Lower leg skin (tissue), 4 donors: ENCODE measurements around the gene HSP90AB1. TPM values are rescaled to one million over a fixed set of nuclear protein-coding genes. Genes with fewer than 3 reads are reported as not detected.
A peak's percentile ranks its signal among the peaks of the same experiment; 100 is the strongest.

Experiments used
- DNase-seq, 2 donors: peaks; one replicate each; pipeline ENCODE4 v3.0.0-alpha.2; 2019; ENCODE audit warnings: low spot score in 2 of 2
- H3K4me3 ChIP-seq: fragments of 200-600 bp; sonication (generic); 2 replicates; pipeline ENCODE4 v1.5.1; 2017; ENCODE audit warnings: mild to moderate bottlenecking, low read depth; ENCODE audit not compliant: poor library complexity, severe bottlenecking
- POLR2A ChIP-seq, 2 donors: fragments of 450-650 bp; IDR thresholded peaks; one replicate each; pipeline ENCODE4 v1.6.1; 2016 to 2017; ENCODE audit warnings: antibody characterized with exemption in 2 of 2, mild to moderate bottlenecking in 1 of 2, moderate library complexity in 1 of 2
- WGBS, 2 donors: methylation state at CpG; one replicate each; pipeline ENCODE4 v1.1.5; 2018; 5-methylcytosine and 5-hydroxymethylcytosine counted together
- intact Hi-C: fragments of 100-400 bp; cut with DNase I; formaldehyde crosslinking; loops from one replicate; pipeline ENCODE4 v1.15.0; 2023; ENCODE audit warnings: low total_unique reads
- total RNA-seq, 4 donors: library from RNA; depleted of rRNA; stranded (reverse); fragments of >200 nt; gene quantifications; one replicate each; pipeline ENCODE4 v1.1.0, GENCODE V29; 2016
- TF ChIP-seq, protein P1 (sequence below), 3 donors: fragments of 450-650 bp; IDR thresholded peaks; one replicate each; pipeline ENCODE4 v1.5.1; 2016; ENCODE audit warnings: antibody characterized with exemption in 3 of 3, mild to moderate bottlenecking in 3 of 3, moderate library complexity in 2 of 3

HSP90AB1 gene
- total RNA-seq, 4 donors from 2014 or later, result 505 to 604 (median 551) TPM

DNA sequence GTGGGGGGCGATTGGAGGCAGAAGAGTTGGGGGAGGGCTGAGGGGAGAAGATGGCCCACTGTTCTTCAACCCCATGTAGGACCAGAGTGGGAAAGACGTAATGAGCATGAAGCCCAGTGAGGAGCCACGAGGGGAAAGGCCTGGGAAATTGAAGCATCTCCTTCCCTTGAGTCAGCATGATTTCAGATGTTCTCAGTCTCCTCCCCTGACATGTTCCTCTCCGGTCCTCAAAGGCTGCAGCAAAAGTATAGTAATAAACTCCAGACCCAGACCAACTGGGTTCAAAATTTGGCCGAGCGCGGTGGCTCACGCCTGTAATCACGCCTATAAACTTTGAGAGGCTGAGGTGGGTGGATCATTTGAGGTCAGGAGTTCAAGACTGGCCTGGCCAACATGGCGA is 20.4 kb downstream of the HSP90AB1 start:
- intact Hi-C loops, result no loop called here

DNA sequence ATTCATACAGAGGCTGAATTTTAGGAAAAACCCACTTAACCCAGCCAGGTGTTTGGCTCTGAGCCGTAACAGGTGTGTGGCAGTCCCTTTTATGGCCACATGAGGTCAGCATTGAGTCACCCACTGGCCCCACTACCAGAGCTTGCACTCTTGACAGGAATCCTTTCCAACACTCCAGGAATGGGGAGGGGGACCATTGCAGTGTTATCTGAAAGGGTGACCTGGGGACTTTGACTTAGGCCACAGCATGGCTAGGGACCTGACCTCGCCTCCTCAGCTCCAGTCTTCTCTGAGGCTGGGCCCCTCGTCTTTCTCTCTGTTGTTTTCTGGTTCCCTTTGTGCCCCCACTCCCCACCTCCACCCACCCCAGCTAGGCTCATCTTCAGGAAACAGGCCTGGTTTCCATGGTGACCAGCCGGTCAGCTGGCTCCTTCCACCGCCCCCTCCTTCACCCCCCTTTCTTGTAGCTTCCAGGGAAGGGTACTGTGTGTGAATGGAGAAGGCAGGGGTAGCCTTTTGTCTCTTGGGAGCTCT is 21.3 kb downstream of the HSP90AB1 start:
- DNase-seq, result no peak
- TF ChIP-seq, protein P1, sequence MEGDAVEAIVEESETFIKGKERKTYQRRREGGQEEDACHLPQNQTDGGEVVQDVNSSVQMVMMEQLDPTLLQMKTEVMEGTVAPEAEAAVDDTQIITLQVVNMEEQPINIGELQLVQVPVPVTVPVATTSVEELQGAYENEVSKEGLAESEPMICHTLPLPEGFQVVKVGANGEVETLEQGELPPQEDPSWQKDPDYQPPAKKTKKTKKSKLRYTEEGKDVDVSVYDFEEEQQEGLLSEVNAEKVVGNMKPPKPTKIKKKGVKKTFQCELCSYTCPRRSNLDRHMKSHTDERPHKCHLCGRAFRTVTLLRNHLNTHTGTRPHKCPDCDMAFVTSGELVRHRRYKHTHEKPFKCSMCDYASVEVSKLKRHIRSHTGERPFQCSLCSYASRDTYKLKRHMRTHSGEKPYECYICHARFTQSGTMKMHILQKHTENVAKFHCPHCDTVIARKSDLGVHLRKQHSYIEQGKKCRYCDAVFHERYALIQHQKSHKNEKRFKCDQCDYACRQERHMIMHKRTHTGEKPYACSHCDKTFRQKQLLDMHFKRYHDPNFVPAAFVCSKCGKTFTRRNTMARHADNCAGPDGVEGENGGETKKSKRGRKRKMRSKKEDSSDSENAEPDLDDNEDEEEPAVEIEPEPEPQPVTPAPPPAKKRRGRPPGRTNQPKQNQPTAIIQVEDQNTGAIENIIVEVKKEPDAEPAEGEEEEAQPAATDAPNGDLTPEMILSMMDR (IDR thresholded peaks at IDR 0.05), result peak in 1 of 3 donors; percentile 48
- TF ChIP-seq POLR2A (IDR thresholded peaks at IDR 0.05), result no peak
- intact Hi-C loops, result no loop called here
- H3K4me3 ChIP-seq, result no peak overlapping the region
- WGBS, 2 donors, result 36 to 41% methylated on average over 5 of the region's 5 CpGs

More for the DNA sequence above, 20.4 kb downstream of the HSP90AB1 start:
- WGBS, 2 donors, result 58 to 62% methylated on average over 10 of the region's 10 CpGs
- no peak overlapping the region for H3K4me3 ChIP-seq
- no peak for DNase-seq
- TF ChIP-seq, protein P1 (IDR thresholded peaks at IDR 0.05), result no peak
- TF ChIP-seq POLR2A (IDR thresholded peaks at IDR 0.05), result no peak

DNA sequence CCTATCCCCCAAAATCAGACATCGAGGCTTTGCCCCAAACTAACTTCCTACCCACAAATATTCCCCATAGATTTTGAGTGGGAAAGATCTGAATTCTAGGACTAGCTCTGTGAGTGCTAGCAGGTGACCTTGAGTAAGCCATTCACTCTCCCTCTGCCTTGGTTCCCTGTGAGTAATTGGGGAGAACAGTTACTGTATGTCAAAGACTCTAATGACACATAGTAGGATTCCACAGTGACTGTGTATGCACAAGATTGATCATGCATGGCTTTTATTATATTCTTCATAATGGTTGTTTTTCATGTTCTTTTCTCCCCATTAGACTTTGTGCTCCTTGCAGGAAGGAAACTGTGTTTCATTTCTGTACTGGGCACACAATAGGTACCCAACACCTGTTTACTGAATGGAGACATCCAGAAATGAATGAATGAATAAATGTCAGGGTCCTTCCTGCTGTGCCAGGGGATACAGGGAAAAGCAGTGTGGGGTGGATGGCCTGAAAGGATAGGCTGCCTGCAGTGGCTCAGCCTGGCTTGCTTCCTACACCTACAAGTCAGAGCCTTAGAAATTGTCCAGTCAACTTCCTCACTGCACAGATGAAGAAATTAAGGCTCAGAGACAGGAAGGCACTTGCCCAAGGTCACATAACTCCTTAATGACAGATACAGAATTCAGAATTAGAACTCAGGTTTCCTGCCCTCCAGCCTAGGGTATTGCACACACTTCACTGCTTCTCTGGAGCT is 22.4 kb downstream of the HSP90AB1 start:
- intact Hi-C loops, result no loop called here
- TF ChIP-seq POLR2A (IDR thresholded peaks at IDR 0.05), result no peak
- TF ChIP-seq, protein P1 (IDR thresholded peaks at IDR 0.05), result no peak
- 65 to 67% methylated on average over 1 of the region's 1 CpG for WGBS, 2 donors
- no peak overlapping the region for H3K4me3 ChIP-seq
- no peak for DNase-seq

DNA sequence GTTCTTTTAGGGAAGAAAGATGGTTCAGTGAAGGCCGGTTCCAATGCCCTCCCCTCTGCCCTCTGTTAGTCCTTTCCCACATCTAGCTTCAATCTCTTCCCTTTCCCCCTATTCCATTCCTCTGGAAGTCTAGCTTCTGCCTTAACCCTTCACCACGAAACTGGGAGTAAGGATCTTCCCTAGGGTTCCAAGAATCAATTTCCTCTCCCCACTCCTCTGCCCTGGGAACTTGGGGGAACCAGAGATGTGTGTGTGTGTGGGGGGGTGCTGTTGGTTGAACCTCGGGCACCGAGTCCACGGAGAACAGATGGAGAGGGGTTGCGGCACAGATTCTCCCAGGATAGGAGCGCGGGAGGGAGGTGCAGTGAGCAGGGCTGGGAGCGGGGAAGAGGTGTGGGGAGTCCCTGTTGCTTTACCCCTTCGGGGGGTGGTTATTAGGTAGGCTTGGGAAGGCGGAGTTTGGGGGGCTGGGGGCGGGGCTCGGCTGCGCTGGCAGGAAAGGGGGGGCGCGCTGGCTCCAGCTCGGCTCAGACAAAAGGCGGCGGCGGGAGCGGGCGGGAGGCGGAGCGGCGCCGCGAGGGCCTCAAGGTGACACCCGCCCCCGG is 23.1 kb downstream of the HSP90AB1 start, which contains the start of gene TMEM151B:
Gene TMEM151B, plus strand, starts transcription at position 530 of the 605 bp plus-strand sequence. CDS start 293 bp downstream, outside the sequence.
- H3K4me3 ChIP-seq, result no peak within 1 kb of the TSS
- WGBS, 2 donors, result 33 to 39% methylated on average over 11 to 12 of the region's 29 CpGs
- no peak for DNase-seq
- intact Hi-C loops, result loop anchor here (5.0 kb wide), 1 partner anchor 67 kb away; no protein-coding TSS in a partner anchor
- TF ChIP-seq POLR2A (IDR thresholded peaks at IDR 0.05), result no peak
- TF ChIP-seq, protein P1 (IDR thresholded peaks at IDR 0.05), result no peak

DNA sequence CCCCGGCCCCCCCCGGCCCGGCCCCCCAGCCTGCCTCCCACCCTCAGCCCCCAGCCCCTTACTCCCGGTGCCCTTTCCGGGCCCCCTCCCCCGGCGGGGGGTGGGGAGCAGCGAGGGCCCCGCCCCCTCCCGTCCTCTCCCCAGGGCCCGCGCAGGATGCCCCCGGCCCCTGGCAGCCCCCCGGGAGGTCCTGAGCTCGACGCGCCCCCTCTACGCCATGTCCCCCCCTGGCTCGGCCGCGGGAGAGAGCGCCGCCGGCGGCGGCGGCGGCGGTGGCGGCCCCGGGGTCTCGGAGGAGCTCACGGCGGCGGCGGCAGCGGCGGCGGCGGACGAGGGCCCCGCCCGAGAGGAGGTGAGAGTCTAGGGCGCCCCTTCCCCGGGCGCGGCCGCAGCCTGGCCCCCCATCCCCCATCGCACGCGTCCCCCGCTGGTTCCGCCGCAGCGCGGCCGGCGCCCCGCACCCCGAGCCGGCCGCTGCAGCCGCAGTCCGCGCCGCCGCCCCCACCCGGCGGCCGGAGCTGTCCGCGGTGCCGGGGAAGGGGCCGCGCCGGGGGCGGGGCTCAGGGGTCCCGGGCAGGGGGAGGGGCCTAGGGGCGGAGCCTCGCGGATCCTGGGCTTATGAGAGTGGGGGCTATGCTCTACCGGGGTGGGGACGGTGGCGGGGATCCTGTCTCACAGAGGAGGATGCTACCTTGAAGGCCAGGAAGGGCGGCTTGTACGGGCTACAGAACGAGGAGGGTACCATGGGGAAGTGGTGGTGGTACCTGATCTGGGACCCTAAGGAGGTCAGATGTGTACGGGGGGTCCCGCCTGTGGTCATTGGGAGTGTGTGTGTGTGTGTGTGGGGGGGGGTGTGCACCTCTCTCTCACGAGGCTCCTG is 23.9 kb downstream of the HSP90AB1 start:
- intact Hi-C loops, result loop anchor here (5.0 kb wide), 1 partner anchor 67 kb away; no protein-coding TSS in a partner anchor
- WGBS, 2 donors, result 8 to 13% methylated on average over 11 to 12 of the region's 90 CpGs
- TF ChIP-seq POLR2A (IDR thresholded peaks at IDR 0.05), result no peak
- TF ChIP-seq, protein P1 (IDR thresholded peaks at IDR 0.05), result no peak
- no peak overlapping the region for H3K4me3 ChIP-seq
- no peak for DNase-seq
